Activated T-helper 2 cell treated with anti-CD3 and anti-CD28 coated beads, Interferon-gamma antibody, Interleukin-2, Interleukin-4, amounts not matched to agents 10 μg/mL and 5 μg/mL and 100 μg/mL, durations not matched to agents 14 hours and 24 hours and 36 hours (primary cell): Measurements from ENCODE around the gene EIF3A. TPM values are rescaled to one million over a fixed set of nuclear protein-coding genes. Genes with fewer than 3 reads are reported as not detected.

Source experiments
- DNase-seq: peaks from one replicate; pipeline ENCODE4 v3.0.0; 2021; ENCODE audit warnings: low spot score
- H3K27ac Mint-ChIP-seq: one replicate; pipeline ENCODE4 v1.8.0; 2021; ENCODE audit warnings: mixed read lengths
- H3K27me3 Mint-ChIP-seq: one replicate; pipeline ENCODE4 v1.8.0; 2021; ENCODE audit warnings: low read depth, mixed read lengths
- H3K36me3 Mint-ChIP-seq: one replicate; pipeline ENCODE4 v1.8.0; 2021; ENCODE audit warnings: low read depth, mixed read lengths
- H3K4me1 Mint-ChIP-seq: one replicate; pipeline ENCODE4 v1.8.0; 2021; ENCODE audit warnings: low read depth, mixed read lengths
- H3K4me3 Mint-ChIP-seq: one replicate; pipeline ENCODE4 v1.8.0; 2021; ENCODE audit warnings: low read depth, mild to moderate bottlenecking, moderate library complexity, mixed read lengths
- H3K9me3 Mint-ChIP-seq: one replicate; pipeline ENCODE4 v1.8.0; 2021; ENCODE audit warnings: mixed read lengths
- intact Hi-C: fragments of 100-400 bp; cut with micrococcal nuclease; formaldehyde crosslinking; loops from one replicate; pipeline ENCODE4 v1.15.1; 2023
- total RNA-seq: library from RNA; stranded (reverse); gene quantifications from 2 replicates; pipeline ENCODE4 v1.2.3, GENCODE V29; 2022

The EIF3A gene
- total RNA-seq, 1 donor from 2014 or later: 164 TPM

GRCh38 chr10:119059557-119059956, 21.1 kb downstream of the EIF3A start:
- no peaks in the 10 kb centered on the region for H3K27me3 Mint-ChIP-seq
- no peak overlapping the region for H3K4me3 Mint-ChIP-seq
- H3K36me3 Mint-ChIP-seq: peaks cover 90% of the 10 kb centered on the region
- H3K4me1 Mint-ChIP-seq: peaks cover 24% of the 10 kb centered on the region
- no peak overlapping the region for H3K27ac Mint-ChIP-seq
- no peak for DNase-seq
- intact Hi-C loops: no loop called here
- H3K9me3 Mint-ChIP-seq: no peaks in the 10 kb centered on the region

GRCh38 chr10:119058010-119058409, 22.6 kb downstream of the EIF3A start:
- peaks cover 89% of the 10 kb centered on the region for H3K36me3 Mint-ChIP-seq
- intact Hi-C loops: no loop called here

DNA sequence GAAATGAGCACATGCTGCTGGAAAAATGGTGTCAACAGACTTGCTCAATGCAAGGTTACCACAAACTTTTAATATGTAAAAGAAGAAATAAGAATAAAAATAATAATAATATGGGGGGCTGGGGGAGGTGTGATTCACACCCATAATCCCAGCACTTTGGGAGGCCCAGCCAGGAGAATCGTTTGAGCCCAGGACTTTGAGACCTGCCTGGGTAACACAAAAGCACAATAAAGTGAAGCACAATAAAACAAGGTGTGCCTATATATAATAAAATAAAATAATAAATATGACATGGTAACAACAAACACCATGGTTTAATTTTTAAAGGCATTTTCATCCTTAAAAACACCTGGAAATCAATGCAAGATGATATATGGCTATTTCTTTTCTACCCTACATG, 25.1 kb downstream of the EIF3A start:
- Mint-ChIP-seq H3K36me3 (peaks cover 94% of the 10 kb centered on the region), H3K9me3 (no peaks in the 10 kb centered on the region), H3K4me1 (peaks cover 10% of the 10 kb centered on the region), H3K4me3 (no peak overlapping the region), H3K27ac (no peak overlapping the region), H3K27me3 (no peaks in the 10 kb centered on the region)
- intact Hi-C loops: no loop called here
- no peak for DNase-seq

More at GRCh38 chr10:119058010-119058409, 22.6 kb downstream of the EIF3A start:
- Mint-ChIP-seq H3K27ac (no peak overlapping the region), H3K4me3 (no peak overlapping the region), H3K27me3 (no peaks in the 10 kb centered on the region), H3K9me3 (no peaks in the 10 kb centered on the region), H3K4me1 (peaks cover 15% of the 10 kb centered on the region)
- no peak for DNase-seq

GRCh38 chr10:119051775-119052174, 28.8 kb downstream of the EIF3A start:
- DNase-seq: no peak
- Mint-ChIP-seq H3K36me3 (peaks cover 94% of the 10 kb centered on the region), H3K9me3 (no peaks in the 10 kb centered on the region), H3K4me1 (peaks cover 20% of the 10 kb centered on the region), H3K27ac (peak overlapping the region; percentile 49), H3K4me3 (no peak overlapping the region), H3K27me3 (no peaks in the 10 kb centered on the region)
- intact Hi-C loops: no loop called here

DNA sequence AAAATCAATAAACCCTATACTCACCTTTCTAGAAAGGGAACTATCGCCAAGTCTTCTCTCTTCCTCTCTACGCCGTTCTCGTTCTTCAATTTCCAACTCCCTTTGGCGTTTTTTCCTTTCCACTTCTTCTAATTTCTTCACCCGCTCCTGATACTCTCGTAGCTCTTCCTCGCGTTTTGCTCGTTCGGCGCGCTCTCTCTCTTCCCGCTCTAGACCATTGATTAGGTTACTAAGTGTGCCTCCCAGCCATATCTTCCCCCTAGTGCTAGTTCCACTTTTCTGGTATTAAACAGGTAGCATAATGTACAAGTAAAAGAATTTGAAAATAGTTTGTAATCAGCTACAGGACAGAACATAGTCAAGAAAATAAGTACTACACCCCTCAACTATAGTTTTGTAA, 30.8 kb downstream of the EIF3A start:
- Mint-ChIP-seq H3K4me1 (peaks cover 26% of the 10 kb centered on the region), H3K27ac (no peak overlapping the region), H3K9me3 (no peaks in the 10 kb centered on the region), H3K27me3 (no peaks in the 10 kb centered on the region), H3K4me3 (no peak overlapping the region), H3K36me3 (peaks cover 96% of the 10 kb centered on the region)
- intact Hi-C loops: no loop called here
- DNase-seq: no peak

- no peaks in the 10 kb centered on the region for H3K27me3 Mint-ChIP-seq
- no peak for DNase-seq
These were observed 31.3 kb downstream of the EIF3A start for GRCh38 chr10:119049361-119049760.

DNA sequence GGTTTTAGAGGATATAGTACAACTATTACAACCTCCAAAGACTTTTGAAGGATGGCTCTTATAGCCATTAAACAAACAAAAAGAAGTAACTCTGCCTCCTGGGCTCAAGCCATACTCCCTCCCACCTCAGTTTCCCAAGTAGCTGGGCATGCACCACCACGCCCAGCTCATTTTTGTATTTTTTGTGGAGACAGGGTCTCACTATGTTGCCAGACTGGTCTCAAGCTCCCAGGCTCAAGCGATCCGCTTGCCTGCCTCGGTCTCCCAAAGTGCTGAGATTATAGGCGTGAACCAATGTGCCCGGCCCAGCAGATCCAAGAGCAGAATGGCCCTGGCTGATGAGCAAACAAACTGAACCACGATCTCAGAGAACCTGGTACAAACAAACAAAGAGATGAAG, 35.1 kb downstream of the EIF3A start:
- H3K27me3 Mint-ChIP-seq: no peaks in the 10 kb centered on the region
- intact Hi-C loops: no loop called here
- peaks cover 25% of the 10 kb centered on the region for H3K4me1 Mint-ChIP-seq
- H3K9me3 Mint-ChIP-seq: no peaks in the 10 kb centered on the region
- H3K4me3 Mint-ChIP-seq: no peak overlapping the region
- no peak for DNase-seq
- no peak overlapping the region for H3K27ac Mint-ChIP-seq
- peaks cover 92% of the 10 kb centered on the region for H3K36me3 Mint-ChIP-seq

More at GRCh38 chr10:119049361-119049760, 31.3 kb downstream of the EIF3A start:
- H3K36me3 Mint-ChIP-seq: peaks cover 93% of the 10 kb centered on the region
- no peak overlapping the region for H3K4me3 Mint-ChIP-seq
- intact Hi-C loops: no loop called here
- no peaks in the 10 kb centered on the region for H3K9me3 Mint-ChIP-seq
- H3K27ac Mint-ChIP-seq: no peak overlapping the region
- peaks cover 26% of the 10 kb centered on the region for H3K4me1 Mint-ChIP-seq

- Mint-ChIP-seq H3K9me3 (no peaks in the 10 kb centered on the region), H3K4me1 (peaks cover 18% of the 10 kb centered on the region), H3K27ac (no peak overlapping the region), H3K4me3 (no peak overlapping the region), H3K36me3 (peaks cover 88% of the 10 kb centered on the region), H3K27me3 (no peaks in the 10 kb centered on the region)
- intact Hi-C loops: no loop called here
- DNase-seq: no peak
These were observed 38.4 kb downstream of the EIF3A start for GRCh38 chr10:119042169-119042568.

DNA sequence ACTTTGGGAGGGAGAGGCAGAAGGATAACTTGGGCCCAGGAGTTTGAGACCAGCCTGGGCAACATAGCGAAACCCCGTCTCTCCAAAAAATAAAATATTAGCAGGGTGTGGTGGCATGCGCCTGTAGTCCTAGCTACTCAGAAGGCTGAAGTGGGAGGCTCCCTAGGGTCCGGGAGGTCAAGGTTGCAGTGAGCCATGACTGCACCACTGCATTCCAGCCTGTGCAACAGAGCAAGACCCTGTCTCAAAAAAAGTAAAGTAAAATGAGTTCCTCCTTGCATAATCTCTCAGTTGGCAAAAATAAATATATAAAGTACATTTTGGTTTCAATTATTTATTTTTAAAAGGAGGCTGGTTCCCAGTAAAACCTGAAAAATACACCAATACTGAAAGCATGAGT, 39.3 kb downstream of the EIF3A start:
- Mint-ChIP-seq H3K4me3 (no peak overlapping the region), H3K27ac (no peak overlapping the region), H3K36me3 (peaks cover 86% of the 10 kb centered on the region), H3K9me3 (no peaks in the 10 kb centered on the region), H3K4me1 (peaks cover 17% of the 10 kb centered on the region), H3K27me3 (no peaks in the 10 kb centered on the region)
- intact Hi-C loops: no loop called here
- DNase-seq: no peak

GRCh38 chr10:119039161-119039560, 41.5 kb downstream of the EIF3A start:
- intact Hi-C loops: no loop called here
- no peaks in the 10 kb centered on the region for H3K27me3 Mint-ChIP-seq
- peaks cover 15% of the 10 kb centered on the region for H3K4me1 Mint-ChIP-seq
- H3K9me3 Mint-ChIP-seq: no peaks in the 10 kb centered on the region
- no peak overlapping the region for H3K27ac Mint-ChIP-seq
- peaks cover 82% of the 10 kb centered on the region for H3K36me3 Mint-ChIP-seq
- no peak for DNase-seq
- H3K4me3 Mint-ChIP-seq: no peak overlapping the region

- H3K27ac Mint-ChIP-seq: no peak overlapping the region
- intact Hi-C loops: loop anchor here (2.0 kb wide), 2 partner anchors 49 to 277 kb away; partner anchors contain the start of genes CACUL1 and EIF3A
- no peaks in the 10 kb centered on the region for H3K9me3 Mint-ChIP-seq
- no peak for DNase-seq
- H3K4me3 Mint-ChIP-seq: peak overlapping the region; percentile 63
- peaks cover 15% of the 10 kb centered on the region for H3K27me3 Mint-ChIP-seq
- H3K36me3 Mint-ChIP-seq: peaks cover 36% of the 10 kb centered on the region
- peaks cover 13% of the 10 kb centered on the region for H3K4me1 Mint-ChIP-seq
These were observed 49.0 kb downstream of the EIF3A start for GRCh38 chr10:119031496-119032059.

DNA sequence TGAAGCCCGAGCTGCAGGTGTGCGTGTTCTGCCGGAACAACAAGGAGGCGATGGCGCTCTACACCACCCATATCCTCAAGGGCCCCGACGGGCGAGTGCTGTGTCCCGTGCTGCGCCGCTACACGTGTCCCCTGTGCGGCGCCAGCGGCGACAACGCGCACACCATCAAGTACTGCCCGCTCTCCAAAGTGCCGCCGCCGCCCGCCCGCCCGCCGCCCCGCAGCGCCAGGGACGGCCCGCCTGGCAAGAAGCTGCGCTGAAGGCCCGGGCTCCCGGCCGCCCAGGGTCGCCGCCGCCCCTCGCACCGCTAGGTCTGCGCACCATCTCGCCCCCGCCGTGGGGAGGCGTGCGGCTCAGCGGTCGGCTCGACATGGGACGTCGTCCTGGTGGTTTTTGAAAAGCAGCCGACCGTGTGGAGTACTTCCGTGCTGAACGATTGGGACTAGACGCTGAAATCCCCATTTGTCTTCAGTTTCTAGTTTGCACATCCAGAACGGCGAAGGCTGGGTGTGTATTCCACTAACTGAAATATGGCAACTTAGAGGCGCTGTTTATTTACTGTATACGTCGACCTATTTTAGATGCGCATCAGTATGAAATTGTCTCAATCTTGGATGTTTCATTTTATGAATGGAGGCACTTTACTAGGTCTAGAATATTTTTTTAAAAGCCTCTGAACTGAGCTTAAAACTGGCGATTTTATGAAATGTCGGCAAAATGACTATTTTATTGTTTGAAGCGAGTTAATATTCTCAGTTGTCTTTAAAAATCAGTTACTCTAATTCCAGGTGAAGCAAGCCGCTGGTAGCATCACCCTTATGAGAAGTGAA, 50.0 kb downstream of the EIF3A start:
- DNase-seq: peak; percentile 57
- peaks cover 15% of the 10 kb centered on the region for H3K27me3 Mint-ChIP-seq
- peak overlapping the region; percentile 61 for H3K4me3 Mint-ChIP-seq
- H3K27ac Mint-ChIP-seq: no peak overlapping the region
- intact Hi-C loops: loop anchor here (2.0 kb wide), 2 partner anchors 50 to 276 kb away; partner anchors contain the start of genes CACUL1 and EIF3A
- H3K36me3 Mint-ChIP-seq: peaks cover 28% of the 10 kb centered on the region
- peaks cover 13% of the 10 kb centered on the region for H3K4me1 Mint-ChIP-seq
- H3K9me3 Mint-ChIP-seq: no peaks in the 10 kb centered on the region
